Neural progenitor cell (in vitro differentiated cells): ENCODE measurements around the gene ADCYAP1.
A peak's percentile ranks its signal among the peaks of the same experiment; 100 is the strongest.

Source experiments
- CTCF ChIP-seq: fragments of 200-600 bp; sonication (generic); IDR thresholded peaks from 2 replicates; pipeline ENCODE4 v1.5.1; 2017; ENCODE audit warnings: antibody characterized with exemption, mild to moderate bottlenecking
- EZH2 ChIP-seq: fragments of 200-600 bp; sonication (generic); IDR thresholded peaks from 2 replicates; pipeline ENCODE4 v1.6.1; 2017; ENCODE audit warnings: antibody characterized with exemption, mild to moderate bottlenecking, moderate library complexity

DNA sequence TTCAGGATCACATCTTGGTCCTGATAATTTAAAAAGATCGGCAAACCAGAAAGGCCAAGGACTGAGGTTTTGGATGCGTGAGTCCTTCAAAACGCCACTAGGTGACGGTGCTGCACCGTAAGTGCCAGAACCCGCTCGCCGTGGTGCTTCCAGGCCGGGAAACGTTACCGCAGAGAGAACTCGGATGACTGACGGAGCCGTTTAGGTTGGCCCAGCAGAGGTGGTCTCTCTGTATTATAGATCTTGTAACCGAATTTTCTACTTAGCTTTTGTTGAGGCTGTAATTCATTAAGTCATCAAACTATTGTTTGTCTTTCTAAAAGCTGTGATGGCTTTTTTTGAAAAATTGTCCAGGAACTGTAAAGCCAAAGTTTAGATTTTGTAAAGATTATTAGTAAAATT lies 39.8 kb upstream of the ADCYAP1 start:
- TF ChIP-seq EZH2 (no peak), CTCF (peak; percentile 99)
